Natural killer cell (primary cell): ENCODE results near the gene CHD5. TPM values are rescaled to one million over a fixed set of nuclear protein-coding genes. Genes with fewer than 3 reads are reported as not detected.

ENCODE experiments used
- ATAC-seq, 3 donors: fragments of 150-1000 bp in 2 of 3; fragments of 200-7000 bp in 1 of 3; cut with Tn5 transposase; 1 replicate in 1 of 3; 2 replicates in 2 of 3; pipeline ENCODE4 v1.10.0; 2021; ENCODE audit warnings: mild to moderate bottlenecking in 2 of 3, moderate library complexity in 2 of 3
- DNase-seq, 2 donors: peaks; one replicate each; pipeline versions ENCODE4 v3.0.0 to v3.0.0-alpha.2; 2013 to 2021; ENCODE audit warnings: mixed read lengths in 1 of 2
- H3K27ac ChIP-seq: one replicate; pipeline ENCODE4 v1.5.1; 2013; ENCODE audit warnings: mild to moderate bottlenecking, low read length
- H3K27me3 ChIP-seq: one replicate; pipeline ENCODE4 v1.6.1; 2013; ENCODE audit warnings: low read length; ENCODE audit not compliant: control insufficient read depth, insufficient read depth
- H3K36me3 ChIP-seq: one replicate; pipeline ENCODE4 v1.6.1; 2013; ENCODE audit warnings: low read length; ENCODE audit not compliant: control insufficient read depth, insufficient read depth
- H3K4me1 ChIP-seq: one replicate; pipeline ENCODE4 v1.6.1; 2013; ENCODE audit warnings: low read length; ENCODE audit not compliant: control insufficient read depth, insufficient read depth
- H3K4me3 ChIP-seq: one replicate; pipeline ENCODE4 v1.5.1; 2013; ENCODE audit warnings: low read length
- H3K9me3 ChIP-seq: one replicate; pipeline ENCODE4 v1.6.1; 2013; ENCODE audit warnings: low read length; ENCODE audit not compliant: control insufficient read depth, insufficient read depth
- H3K27ac Mint-ChIP-seq, 2 donors: one replicate each; pipeline ENCODE4 v1.8.0; 2022; ENCODE audit warnings: mild to moderate bottlenecking in 2 of 2, mixed read lengths in 2 of 2, moderate library complexity in 1 of 2
- H3K27me3 Mint-ChIP-seq, 2 donors: one replicate each; pipeline ENCODE4 v1.8.0; 2022; ENCODE audit warnings: low read depth in 2 of 2, mixed read lengths in 2 of 2
- H3K36me3 Mint-ChIP-seq: one replicate; pipeline ENCODE4 v1.8.0; 2022; ENCODE audit warnings: mixed read lengths
- H3K4me1 Mint-ChIP-seq, 2 donors: one replicate each; pipeline ENCODE4 v1.8.0; 2022; ENCODE audit warnings: mixed read lengths in 2 of 2
- H3K4me3 Mint-ChIP-seq: one replicate; pipeline ENCODE4 v1.8.0; 2022; ENCODE audit warnings: mild to moderate bottlenecking, moderate library complexity, mixed read lengths
- H3K9me3 Mint-ChIP-seq, 2 donors: one replicate each; pipeline ENCODE4 v1.8.0; 2022; ENCODE audit warnings: mixed read lengths in 2 of 2
- WGBS: methylation state at CpG from one replicate; pipeline ENCODE4 v1.1.7; 2013; ENCODE audit warnings: missing lambda C conversion rate; ENCODE audit not compliant: insufficient coverage; 5-methylcytosine and 5-hydroxymethylcytosine counted together
- intact Hi-C: fragments of 100-400 bp; cut with micrococcal nuclease; formaldehyde crosslinking; loops from one replicate; pipeline ENCODE4 v1.14.2; 2022
- total RNA-seq, 4 donors: library from RNA; stranded (reverse); fragments of 120-200 nt in 1 of 4; gene quantifications; one replicate each; pipeline versions ENCODE4 v1.2.3 to v1.2.4, GENCODE V29; 2013 to 2022
- TF ChIP-seq, protein P1 (sequence below): fragments of 200-600 bp; IDR thresholded peaks from one replicate; pipeline ENCODE4 v1.8.0; 2022; ENCODE audit warnings: antibody characterized with exemption

CHD5 gene
- total RNA-seq, 3 donors from 2014 or later (not counting 1 experiment from before 2014, with no cell fraction given) = 0.34 to 1.2 (median 0.73) TPM

DNA sequence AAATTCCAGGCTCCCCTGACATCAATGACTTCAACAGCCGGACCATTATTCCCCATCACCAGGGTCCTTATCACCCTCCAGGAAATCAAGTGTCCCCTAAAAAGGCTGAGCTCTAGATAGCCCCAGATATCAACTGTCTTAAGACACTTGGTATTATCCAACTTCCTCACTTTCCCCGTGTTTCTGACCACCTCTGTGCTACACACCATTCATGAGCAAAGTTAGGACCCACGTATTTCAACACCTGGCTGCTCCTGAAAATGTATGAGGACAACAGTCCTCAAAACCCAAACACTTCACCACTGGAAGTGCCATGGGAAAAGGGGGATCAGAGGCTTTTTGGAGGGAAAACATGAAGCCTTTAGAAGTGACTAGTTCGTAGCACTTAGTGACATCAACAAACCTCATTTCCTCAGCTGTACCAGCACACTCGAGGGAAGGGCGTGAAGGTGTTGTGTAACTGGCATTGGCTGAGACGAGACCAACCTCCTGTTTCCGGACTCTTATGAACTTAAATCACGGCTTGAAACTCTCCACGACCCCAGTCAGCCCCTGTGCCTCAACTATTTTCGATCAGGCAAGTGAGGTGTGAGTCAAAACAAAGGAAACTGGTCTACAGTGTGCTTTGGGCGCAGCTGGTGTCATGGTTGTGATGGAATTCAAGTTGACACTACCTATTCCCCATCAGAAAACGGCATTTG lies 4.1 kb upstream of the CHD5 start:
- WGBS = 75% methylated on average over 12 of the region's 13 CpGs
- DNase-seq = no peak
- ATAC-seq = no peak
- Mint-ChIP-seq H3K36me3 (no peaks in the 10 kb centered on the region), H3K27me3 (peaks cover 12 to 16% of the 10 kb centered on the region in 2 donors), H3K9me3 (no peaks in the 10 kb centered on the region), H3K27ac (no peak overlapping the region), H3K4me3 (no peak overlapping the region), H3K4me1 (peaks cover 14 to 30% of the 10 kb centered on the region in 2 donors)
- peaks cover 10% of the 10 kb centered on the region for H3K27me3 ChIP-seq
- no peaks in the 10 kb centered on the region for H3K9me3 ChIP-seq
- H3K4me3 ChIP-seq = no peak overlapping the region
- H3K27ac ChIP-seq = no peak overlapping the region
- TF ChIP-seq, protein P1, sequence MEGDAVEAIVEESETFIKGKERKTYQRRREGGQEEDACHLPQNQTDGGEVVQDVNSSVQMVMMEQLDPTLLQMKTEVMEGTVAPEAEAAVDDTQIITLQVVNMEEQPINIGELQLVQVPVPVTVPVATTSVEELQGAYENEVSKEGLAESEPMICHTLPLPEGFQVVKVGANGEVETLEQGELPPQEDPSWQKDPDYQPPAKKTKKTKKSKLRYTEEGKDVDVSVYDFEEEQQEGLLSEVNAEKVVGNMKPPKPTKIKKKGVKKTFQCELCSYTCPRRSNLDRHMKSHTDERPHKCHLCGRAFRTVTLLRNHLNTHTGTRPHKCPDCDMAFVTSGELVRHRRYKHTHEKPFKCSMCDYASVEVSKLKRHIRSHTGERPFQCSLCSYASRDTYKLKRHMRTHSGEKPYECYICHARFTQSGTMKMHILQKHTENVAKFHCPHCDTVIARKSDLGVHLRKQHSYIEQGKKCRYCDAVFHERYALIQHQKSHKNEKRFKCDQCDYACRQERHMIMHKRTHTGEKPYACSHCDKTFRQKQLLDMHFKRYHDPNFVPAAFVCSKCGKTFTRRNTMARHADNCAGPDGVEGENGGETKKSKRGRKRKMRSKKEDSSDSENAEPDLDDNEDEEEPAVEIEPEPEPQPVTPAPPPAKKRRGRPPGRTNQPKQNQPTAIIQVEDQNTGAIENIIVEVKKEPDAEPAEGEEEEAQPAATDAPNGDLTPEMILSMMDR = no peak
- H3K4me1 ChIP-seq = peaks cover 8% of the 10 kb centered on the region
- H3K36me3 ChIP-seq = peaks cover 15% of the 10 kb centered on the region
- intact Hi-C loops = no loop called here

DNA sequence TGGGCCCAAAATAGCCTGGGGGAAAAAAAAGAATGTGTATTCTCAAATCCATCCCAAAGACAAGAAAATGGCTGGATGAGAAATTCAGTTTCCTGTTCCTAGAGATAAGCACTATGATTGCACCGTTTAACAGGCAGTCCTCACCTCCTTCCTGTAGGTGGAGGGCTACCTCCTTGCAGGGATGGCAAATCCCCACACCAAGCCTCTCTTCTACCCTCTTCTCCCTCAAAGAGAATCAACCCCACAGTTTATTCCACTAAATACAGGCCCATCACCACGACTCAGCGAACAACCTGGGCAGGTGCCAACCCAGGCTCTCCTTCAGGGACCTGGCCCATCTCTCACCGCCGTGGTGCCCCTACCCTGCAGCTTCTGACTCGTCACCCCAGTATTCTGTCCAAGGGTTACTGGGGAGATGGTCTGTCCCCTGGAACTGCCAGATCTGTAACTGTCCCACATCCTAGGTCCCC lies 3.4 kb upstream of the CHD5 start:
- ATAC-seq (no peak), DNase-seq (no peak)
- H3K27me3 Mint-ChIP-seq = peaks cover 12 to 21% of the 10 kb centered on the region in 2 donors
- H3K4me3 Mint-ChIP-seq = no peak overlapping the region
- Histone ChIP-seq H3K9me3 (no peaks in the 10 kb centered on the region), H3K27me3 (peaks cover 14% of the 10 kb centered on the region), H3K4me3 (no peak overlapping the region), H3K36me3 (peaks cover 14% of the 10 kb centered on the region), H3K27ac (no peak overlapping the region), H3K4me1 (peaks cover 15% of the 10 kb centered on the region)
- 67% methylated on average over 6 of the region's 6 CpGs for WGBS
- intact Hi-C loops = no loop called here
- peaks cover 14 to 29% of the 10 kb centered on the region in 2 donors for H3K4me1 Mint-ChIP-seq
- TF ChIP-seq, protein P1 = no peak
- H3K36me3 Mint-ChIP-seq = no peaks in the 10 kb centered on the region
- H3K27ac Mint-ChIP-seq = no peak overlapping the region
- H3K9me3 Mint-ChIP-seq = no peaks in the 10 kb centered on the region

DNA sequence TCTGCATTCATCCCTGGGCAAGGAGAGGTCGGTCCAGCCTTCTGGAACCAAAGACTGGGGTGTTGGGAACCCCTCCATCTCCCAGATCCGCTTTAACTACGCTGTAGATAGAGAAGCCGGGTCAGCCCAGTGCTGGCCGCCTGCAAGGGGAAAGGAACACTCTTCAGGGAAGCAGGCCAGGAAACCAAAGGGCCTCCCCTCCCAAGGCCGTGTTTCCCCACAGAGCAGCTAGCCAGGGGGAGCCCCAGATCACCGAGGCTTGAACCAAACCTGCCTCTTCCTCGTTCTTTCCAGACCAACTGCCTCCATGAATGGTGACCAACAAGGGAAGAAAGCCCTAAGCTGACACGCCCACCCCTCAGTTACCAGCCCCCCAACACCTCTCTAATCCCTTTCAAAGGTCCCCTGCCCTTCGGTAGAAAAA lies 1.2 kb upstream of the CHD5 start:
- no peak overlapping the region for H3K27ac ChIP-seq
- ATAC-seq (no peak), DNase-seq (no peak)
- Mint-ChIP-seq H3K36me3 (no peaks in the 10 kb centered on the region), H3K27me3 (peaks cover 28 to 38% of the 10 kb centered on the region in 2 donors), H3K9me3 (no peaks in the 10 kb centered on the region), H3K4me1 (peaks cover 17 to 36% of the 10 kb centered on the region in 2 donors), H3K4me3 (peak overlapping the region; percentile 70), H3K27ac (no peak overlapping the region)
- H3K27me3 ChIP-seq = peaks cover 27% of the 10 kb centered on the region
- H3K4me3 ChIP-seq = no peak overlapping the region
- H3K36me3 ChIP-seq = peaks cover 8% of the 10 kb centered on the region
- WGBS = 15% methylated on average over 10 of the region's 10 CpGs
- no peaks in the 10 kb centered on the region for H3K9me3 ChIP-seq
- H3K4me1 ChIP-seq = peaks cover 16% of the 10 kb centered on the region
- intact Hi-C loops = no loop called here
- TF ChIP-seq, protein P1 = no peak
